ENCODE measurements around the gene GNPTAB.

GNPTAB gene

DNA sequence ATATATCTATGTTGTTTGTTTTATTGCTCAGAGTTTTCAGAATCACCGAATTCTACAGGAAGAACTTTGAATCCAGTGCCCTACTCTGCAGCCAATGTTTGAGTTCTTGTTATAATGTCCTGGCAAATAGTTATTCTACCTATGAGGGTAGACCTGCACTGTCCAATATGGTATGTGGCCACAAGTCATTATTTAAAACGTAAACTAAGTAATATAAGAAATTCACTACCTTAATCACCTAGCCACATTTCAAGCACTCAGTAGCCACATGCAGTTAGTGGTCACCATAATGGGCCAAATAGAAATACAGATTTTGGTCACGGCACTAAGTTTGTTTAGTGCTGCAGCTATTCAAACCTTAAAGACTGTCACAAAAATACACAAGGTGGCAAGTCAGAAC is 26.4 kb downstream of the GNPTAB start:
- no peak for DNase-seq (ENCODE audit: low read depth in 2 of 2)

DNA sequence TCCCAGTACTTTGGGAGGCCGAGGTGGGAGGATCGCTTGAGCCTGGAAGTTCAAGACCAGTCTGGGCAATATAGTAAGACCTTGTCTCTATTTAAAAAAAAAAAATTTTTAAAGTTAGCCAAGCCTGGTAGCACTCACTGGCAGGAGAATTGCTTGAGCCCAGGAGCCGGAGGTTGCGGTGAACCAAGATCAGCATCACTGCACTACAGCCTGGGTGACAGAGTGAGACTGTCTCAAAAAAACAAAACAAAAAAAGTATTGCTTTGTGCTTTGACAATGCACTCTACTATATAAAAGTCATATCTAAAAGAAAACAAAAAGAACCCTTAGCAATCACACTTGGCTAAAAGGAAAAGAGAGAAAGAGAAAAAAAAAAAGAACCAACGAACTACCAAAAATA is 26.8 kb downstream of the GNPTAB start:
- DNase-seq (ENCODE audit: low read depth in 2 of 2) = no peak

DNA sequence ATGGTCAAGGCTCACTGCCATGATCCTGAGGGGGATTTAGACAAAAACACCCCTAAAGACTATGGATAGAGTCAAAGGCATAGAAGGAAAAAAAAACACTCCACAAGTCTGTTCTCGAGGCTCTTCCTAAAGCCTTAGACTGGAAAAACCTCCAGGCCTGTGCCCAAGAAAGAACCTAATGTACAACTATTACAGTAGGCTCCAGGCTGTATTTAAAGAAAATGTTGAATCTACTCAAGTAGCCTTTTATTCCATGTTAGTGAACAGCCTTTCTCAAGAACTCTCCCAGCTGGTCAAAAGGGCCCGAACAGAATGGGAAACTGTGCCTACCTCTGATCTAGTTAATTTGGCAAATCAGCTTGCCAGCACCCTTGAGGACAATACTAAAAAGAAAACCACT is 28.3 kb downstream of the GNPTAB start:
- DNase-seq (ENCODE audit: low read depth in 2 of 2) = no peak

DNA sequence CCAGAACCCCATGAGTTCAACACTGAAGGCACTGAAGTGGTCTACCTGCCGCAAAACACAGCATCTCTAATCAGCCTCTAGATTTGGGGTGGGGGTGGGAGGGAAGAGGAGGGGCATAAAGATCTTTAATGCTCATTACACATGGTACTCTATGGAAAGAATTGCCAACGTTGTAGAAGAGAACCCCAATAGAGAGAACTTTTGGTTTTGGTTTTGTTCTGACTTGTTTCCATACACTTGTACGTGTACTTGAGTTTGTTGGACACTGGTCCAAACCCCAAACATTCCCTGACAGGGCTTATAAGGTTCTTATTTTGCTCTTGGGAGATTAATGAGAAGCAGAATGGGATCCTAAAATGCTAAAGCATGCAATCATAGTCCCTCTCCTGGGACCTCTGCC is 31.0 kb downstream of the GNPTAB start:
- DNase-seq (ENCODE audit: low read depth in 2 of 2) = no peak

DNA sequence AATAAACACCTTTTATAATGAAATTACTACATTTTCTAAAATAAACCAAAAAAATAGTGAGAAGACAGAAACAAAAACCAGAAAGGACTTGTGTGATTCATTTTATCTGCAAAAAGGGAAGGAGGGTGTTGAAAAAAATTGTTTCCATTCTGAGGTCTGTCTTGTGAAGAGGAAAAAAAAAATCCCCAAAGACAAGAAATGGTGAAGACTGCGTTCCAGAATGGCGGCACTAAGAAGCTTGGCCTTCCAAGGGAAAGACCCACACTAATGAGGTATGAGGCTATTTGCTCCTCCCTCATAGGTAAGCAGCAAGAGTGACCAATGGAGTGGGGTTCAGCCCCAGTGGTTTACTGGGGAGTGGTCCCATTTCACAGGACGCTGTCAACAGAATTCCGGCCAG is 35.0 kb downstream of the GNPTAB start:
- no peak for DNase-seq (ENCODE audit: low read depth in 2 of 2)

DNA sequence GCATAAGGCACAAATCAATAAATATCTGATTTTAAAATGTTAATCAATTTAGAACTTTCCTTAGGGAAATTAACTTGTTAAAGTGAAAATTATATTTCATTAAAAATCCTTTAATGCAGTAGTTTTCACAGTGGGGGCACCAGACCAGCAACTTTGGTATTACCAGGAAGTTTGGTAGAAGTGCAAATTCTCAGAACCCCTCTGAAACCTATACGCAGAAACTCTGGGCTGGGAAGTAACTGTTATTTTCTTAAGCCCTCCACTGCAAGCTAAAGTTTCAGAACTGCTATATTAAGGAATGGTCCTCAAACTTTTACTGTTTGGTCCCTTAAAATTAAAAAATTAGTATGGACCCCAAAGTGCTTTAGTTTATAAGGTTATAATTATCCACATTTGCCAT is 35.7 kb downstream of the GNPTAB start:
- DNase-seq (ENCODE audit: low read depth in 2 of 2) = no peak

DNA sequence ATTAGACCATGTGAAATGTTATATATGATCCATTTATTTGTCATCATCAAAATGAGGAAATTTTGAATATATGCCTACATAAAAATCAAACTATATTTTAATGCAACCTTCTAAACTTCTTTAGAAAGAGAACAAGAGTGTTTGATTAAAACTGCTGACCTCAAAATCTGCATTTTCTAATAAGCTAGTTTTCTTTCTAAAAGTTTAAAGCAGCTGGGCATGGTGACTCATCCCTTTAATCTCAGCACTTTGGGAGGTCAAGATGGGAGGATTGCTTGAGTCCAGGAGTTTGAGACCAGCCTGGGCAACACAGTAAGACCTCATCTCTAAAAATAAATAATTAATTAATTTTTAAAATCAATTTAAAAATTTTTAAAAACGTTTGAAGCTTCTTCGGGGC is 36.2 kb downstream of the GNPTAB start:
- no peak for DNase-seq (ENCODE audit: low read depth in 2 of 2)

DNA sequence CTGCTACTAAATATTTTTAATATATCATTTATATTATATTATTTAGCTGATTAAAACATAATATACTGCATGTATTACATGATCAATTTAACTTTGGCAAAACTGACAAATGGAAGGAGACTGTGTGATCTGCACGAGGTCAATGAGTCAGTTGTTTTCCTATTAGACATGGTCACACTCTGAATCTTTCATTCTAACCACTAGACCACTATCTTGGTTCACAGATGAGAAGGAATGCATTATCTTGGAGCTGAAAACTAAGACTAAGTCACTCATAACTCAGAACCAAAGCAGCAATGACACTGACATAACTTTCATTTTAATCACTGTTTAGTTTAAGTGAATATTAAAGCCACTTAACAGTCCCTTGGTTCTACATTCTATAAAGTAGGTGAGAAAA is 37.4 kb downstream of the GNPTAB start:
- DNase-seq (ENCODE audit: low read depth in 2 of 2) = no peak

DNA sequence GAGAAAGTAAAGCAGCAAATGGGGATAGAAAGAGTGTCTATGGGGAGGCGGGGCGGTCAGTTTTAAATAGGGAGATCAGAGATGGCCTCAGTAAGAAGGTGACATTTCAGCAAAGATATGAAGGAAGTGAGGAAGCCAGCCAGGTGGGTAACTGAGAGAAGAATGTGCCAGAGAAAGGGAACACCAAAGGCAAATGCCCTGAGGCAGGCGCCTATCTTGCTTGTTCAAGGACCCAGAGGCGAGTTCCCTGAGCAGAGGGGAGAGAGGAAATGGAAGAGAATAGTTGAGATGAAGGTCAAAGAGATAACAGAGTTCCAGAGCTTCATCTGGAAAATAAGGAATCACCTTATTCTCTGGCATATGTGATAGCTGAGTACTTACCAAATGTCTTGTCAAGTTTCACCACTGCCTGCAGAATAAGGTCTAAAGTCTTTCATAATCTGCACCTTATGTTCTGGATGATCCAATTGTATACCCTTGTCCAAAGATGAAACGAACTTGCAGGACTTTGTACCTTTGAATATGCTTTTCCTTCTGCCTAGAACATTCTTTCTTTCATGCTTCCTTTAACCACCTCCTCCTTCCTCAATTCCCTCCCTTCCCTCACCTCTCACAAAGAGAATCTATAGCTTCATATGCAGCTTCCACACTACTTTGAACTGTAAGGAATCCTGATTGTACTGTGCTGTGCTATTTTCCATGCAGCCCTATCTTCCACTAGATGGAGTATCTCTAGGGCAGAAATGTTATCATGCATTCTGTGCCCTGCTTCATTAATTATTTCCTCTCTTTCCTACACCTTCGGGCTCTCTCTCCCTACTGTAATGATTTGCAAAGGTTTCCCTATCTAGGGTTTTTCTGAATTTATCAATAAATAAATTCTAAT is 38.5 kb downstream of the GNPTAB start:
- no peak for DNase-seq (ENCODE audit: low read depth in 2 of 2)

DNA sequence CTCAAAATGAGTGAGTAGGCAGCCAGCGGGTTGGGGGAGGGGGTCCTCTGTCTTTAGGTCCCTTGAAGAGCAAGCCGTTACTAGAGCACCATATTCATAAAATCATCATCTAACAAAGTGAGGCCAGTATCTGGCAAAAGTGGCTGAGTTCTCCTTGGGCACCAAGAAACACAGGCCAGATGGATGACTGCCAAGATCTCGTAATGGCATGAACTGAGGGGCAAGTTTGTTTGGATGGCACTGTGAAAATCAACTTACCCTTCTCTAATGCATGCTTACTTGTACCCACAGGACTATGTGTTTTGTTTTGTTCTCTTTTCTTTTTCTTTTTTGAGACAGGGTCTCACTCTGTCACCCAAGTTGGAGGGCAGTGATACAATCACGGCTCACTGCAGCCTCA is 41.6 kb downstream of the GNPTAB start:
- DNase-seq (ENCODE audit: low read depth in 2 of 2) = no peak

DNA sequence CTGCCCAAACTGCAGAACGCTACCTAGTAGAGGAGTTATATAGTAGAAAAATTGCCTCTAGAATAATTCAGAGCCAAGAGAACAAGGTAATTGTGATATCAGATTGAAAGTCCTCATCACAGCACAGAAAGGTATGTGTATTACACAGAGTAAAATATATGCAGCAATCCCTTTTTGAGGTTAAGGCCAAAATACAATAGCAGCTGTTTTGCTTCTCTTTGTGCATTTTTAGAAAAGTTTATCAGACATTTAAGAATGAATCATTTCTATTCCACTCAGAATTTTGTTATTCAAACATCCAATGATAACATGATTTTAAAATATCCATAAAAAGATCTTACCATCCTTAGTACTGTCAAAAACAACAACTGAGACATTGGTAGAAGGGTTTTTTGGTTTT is 45.1 kb downstream of the GNPTAB start:
- no peak for DNase-seq (ENCODE audit: low read depth in 2 of 2)

DNA sequence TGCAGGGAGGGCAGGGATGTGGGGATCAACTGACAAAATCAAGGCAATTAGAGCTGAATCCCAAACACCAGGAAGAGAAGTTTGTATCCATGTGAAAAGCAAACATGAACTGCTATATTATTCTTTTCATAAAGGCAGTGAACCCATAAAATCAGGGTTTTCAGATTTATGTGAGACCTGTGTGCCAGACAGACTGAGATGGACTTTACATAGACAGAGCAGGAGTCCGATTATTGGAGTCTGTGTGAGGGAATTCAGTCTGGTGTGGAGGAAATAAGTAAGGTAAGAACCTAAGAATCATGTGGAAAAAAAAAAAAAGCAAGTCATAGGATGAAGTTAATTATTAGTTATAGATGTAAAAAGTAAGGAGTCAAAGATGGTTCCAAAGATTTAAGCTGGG is 46.4 kb downstream of the GNPTAB start:
- no peak for DNase-seq (ENCODE audit: low read depth in 2 of 2)

DNA sequence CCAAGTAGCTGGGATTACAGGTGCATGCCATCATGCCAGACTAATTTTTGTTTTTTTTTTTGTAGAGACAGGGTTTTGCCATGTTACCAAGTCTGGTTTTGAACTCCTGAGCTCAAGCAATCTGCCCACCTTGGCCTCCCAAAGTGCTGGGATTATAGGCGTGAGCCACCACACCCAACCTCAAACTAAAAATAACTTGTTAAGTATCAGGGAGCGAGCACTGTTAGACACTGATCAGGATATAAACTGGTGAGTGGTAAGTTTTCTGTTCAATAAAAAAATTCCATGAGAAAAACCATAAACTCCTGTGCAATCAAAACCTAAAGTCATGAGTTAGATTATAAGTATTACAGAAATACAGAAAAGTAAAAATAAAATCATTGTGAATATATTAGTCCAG is 46.9 kb downstream of the GNPTAB start:
- DNase-seq (ENCODE audit: low read depth in 2 of 2) = no peak

DNA sequence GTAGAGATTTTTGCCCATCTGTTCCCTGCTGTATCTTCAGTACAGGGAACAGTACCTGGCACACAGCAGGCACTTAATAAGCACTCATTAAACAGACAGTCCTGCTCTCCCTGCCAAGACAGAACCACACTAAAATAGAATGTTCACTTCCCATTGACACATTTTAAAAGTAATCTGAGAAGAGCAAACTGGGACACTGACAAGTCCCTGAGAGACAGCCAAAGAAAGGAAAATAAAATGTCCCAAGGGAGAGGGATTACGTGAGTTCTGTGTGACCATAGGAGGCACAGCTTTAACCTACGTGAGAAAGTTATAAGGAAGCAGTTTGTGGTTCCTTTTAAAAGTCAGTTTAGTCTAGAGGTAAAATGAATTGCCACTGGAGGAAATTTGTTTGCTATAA is 47.6 kb downstream of the GNPTAB start:
- DNase-seq (ENCODE audit: low read depth in 2 of 2) = no peak

DNA sequence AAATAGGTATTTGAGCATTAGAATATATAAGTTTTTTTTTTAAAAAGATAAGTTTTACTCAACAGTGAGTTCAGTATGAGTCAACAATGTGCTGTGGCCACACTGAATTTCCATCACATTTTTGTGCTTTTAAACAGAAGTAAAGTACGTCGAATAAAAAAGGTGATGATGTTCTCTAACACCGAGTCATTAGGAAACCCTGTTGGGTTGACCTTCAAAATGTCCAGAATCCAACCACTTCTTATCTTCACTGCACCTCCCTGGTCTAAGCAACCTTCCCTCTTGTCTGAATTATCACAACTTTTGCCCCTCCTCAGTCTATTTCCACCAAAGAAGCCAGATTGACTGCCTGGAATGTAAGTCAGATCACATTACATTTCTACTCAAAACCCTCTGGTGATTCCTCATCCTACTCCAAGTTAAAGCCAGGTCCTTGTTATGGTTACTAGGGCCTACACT is 48.5 kb downstream of the GNPTAB start:
- DNase-seq (ENCODE audit: low read depth in 2 of 2) = no peak

DNA sequence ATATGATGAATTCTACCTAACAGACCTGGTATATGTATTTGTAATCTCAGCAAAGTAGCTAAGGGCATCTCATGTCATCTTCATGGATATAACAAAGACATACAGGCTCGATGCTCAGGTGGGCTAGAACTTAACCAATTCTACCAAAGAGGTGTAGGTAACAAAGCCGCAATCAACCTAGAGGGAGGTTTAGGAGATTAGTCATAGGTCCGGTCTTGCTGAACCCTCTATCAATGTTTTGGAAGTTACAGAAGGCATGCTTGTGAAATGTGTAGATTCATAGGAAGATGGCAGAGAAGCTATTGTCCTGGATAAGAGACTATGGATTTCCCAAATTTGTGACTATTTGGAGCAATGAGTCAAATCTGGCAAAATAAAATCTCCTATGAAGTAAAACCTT is 48.9 kb downstream of the GNPTAB start:
- DNase-seq (ENCODE audit: low read depth in 2 of 2) = no peak

DNA sequence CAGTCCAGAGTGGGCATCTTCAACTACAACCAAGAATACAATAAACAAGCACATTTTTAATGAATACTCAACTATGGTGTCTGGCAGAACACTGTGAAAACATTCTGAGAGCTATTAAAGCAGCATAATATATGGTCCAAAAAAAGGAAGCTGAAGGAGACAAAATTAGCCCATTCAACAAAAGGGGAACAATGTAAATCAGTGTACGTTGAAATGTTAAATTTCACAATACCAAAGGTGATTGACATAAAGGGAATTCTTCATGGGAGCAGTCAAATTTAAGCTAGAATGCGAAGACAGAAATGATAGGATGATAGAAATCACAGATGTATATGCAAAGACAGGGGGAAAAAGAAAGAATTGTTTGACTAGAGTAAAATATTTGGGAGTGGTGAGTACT is 50.2 kb downstream of the GNPTAB start:
- DNase-seq (ENCODE audit: low read depth in 2 of 2) = no peak

DNA sequence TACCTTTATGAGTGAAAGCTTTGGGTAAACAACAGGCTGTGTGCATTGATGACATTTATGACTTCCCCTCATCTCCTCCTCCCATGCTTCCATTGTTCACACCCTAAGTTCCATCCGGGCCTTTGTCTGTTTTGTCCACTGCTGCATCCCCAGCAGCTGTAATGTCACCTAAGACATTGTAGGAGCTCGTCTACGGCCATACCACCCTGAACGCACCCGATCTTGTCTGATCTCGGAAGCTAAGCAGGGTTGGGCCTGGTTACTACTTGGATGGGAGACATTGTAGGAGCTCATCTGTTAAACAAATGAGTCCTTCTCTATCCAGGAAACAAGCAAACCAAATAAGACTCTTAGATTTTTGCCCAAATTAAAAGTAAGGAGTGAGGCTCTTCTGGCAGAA is 51.1 kb downstream of the GNPTAB start:
- no peak for DNase-seq (ENCODE audit: low read depth in 2 of 2)

DNA sequence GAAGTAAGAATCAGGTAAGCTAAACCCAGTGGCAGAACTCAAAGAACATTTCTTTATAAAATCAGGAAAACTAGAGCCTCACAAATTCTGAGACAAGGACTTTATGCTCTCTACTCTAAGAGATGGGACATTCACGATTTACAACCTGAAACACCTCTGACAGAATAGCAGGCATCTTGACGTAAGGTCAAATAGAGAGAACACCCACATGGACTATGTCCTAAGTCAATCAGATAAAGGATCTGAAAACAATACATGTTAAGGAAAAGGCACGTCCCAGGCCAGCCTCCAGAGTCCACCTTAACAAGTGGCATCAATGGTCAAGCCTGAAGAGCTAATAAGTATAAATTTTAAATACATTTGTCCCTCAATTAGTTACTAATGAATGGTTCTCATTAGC is 51.6 kb downstream of the GNPTAB start:
- no peak for DNase-seq (ENCODE audit: low read depth in 2 of 2)

DNA sequence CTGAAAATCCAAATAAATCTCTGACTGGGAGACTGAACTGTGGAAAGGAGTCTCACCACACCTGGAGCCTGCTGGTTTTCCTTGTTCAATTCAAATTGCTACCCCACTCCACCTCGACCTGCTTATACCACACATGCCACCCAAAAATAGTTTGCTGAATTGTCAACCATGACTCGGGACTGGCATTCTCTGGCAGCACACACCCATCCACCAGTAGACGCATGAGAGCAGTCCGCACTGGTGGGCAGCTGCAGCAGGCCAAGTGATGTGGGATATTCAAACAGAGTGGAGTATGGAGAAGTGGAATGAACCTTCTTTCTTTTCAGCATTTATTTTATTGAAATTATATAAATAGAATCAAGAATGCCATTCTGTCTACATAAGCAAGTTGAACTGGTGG is 52.8 kb downstream of the GNPTAB start:
- DNase-seq (ENCODE audit: low read depth in 2 of 2) = no peak

DNA sequence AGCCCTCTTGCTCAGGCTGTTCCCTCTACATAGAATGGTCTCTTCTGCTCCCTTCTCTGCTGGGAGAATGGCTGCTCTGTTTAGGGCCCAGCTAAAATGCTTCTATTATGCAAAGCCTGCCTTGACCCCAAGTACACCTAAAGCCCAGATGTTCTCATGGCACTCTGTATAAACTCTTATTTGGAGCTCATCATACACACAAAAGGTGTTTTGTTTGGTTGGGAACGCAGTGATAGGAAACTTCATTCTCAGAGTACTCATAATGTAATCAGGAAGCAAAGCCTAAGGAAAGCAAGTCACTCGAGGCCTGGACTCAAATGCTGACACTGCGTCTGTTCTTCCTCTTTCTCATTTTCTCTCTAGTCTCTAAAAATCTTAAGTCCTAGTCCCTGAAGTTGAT is 53.3 kb downstream of the GNPTAB start:
- DNase-seq (ENCODE audit: low read depth in 2 of 2) = no peak

DNA sequence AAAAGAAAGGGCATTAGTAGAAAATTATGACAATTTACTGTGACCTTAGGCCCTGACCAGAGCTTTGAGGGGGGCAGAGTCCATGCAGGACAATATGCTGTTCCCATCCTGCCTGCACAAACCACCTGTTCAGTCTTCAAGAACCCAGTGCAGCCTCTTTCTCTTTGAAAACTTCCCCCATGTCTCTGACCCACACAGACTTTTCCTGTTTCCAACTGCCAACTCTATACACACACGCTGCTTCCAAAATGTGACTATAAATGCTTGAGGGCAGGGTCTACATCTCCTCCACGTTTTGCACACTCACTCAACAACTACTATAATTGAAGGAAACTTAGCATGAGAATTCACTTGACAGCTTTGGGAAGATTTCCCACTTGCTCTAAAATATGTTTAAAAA is 54.9 kb downstream of the GNPTAB start:
- DNase-seq (ENCODE audit: low read depth in 2 of 2) = no peak

DNA sequence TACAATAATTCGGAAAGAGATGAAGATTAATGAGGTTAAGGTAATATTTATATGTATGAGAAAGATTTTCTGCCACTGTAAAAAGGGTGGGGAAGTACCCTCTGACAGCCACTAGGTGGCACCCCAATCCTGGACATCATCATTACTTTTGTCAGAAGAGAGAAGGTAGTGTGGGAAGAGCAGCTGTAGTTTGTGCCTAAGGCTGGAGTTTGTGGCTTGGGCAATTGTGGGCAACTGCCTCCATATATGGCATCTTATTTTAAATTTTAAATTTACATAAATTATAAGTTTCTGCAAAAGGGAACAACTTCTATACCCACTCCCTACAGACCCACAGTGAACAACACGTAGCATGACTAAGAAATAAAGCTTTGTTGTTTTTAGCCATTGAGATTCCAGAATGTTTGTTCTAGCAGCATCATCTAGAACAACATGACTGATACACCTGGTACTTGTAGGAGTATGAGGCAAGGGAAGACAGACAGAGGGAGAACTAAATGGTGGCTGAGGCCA is 57.1 kb downstream of the GNPTAB start:
- peak in 1 of 2 donors; percentile 34 for DNase-seq (ENCODE audit: low read depth in 2 of 2)

All from stimulated activated CD8-positive, alpha-beta memory T cell treated with anti-CD3 and anti-CD28 coated beads, Interleukin-15, amount 100 ng/mL, for 48 hours (primary cell).